Ectodermal cell (in vitro differentiated cells): ENCODE measurements around the gene ATRN.

Source experiments
- H3K27ac ChIP-seq: 2 replicates; pipeline ENCODE4 v1.7.0; 2013; ENCODE audit warnings: mild to moderate bottlenecking, low read depth, low read length; ENCODE audit not compliant: insufficient read depth, poor library complexity, severe bottlenecking
- H3K27me3 ChIP-seq: 2 replicates; pipeline ENCODE4 v1.7.0; 2013; ENCODE audit warnings: mild to moderate bottlenecking, low read length; ENCODE audit not compliant: insufficient read depth, control insufficient read depth, poor library complexity, severe bottlenecking
- H3K36me3 ChIP-seq: one replicate; pipeline ENCODE4 v1.7.0; 2013; ENCODE audit warnings: low read length; ENCODE audit not compliant: control insufficient read depth, insufficient read depth
- H3K4me1 ChIP-seq: one replicate; pipeline ENCODE4 v1.7.0; 2013; ENCODE audit warnings: low read length; ENCODE audit not compliant: control insufficient read depth, insufficient read depth
- H3K4me3 ChIP-seq: 2 replicates; pipeline ENCODE4 v1.7.0; 2013; ENCODE audit warnings: low read depth, low read length, control low read depth; ENCODE audit not compliant: insufficient read depth
- H3K9me3 ChIP-seq: 2 replicates; pipeline ENCODE4 v1.7.0; 2013; ENCODE audit warnings: mild to moderate bottlenecking, low read length, moderate library complexity; ENCODE audit not compliant: control insufficient read depth
- WGBS, 2 experiments: methylation state at CpG; one replicate each; pipeline ENCODE4 v1.1.7; 2013; ENCODE audit warnings: missing lambda C conversion rate in 2 of 2; 5-methylcytosine and 5-hydroxymethylcytosine counted together

The ATRN gene

GRCh38 chr20:3661060-3661813 is 190.4 kb downstream of the ATRN start:
- H3K4me3 ChIP-seq = no peak overlapping the region
- no peaks in the 10 kb centered on the region for H3K9me3 ChIP-seq
- H3K36me3 ChIP-seq = no peaks in the 10 kb centered on the region
- 32 to 35% methylated on average over 60 of the region's 60 CpGs for WGBS, 2 experiments
- H3K4me1 ChIP-seq = peaks cover 8% of the 10 kb centered on the region
- H3K27ac ChIP-seq = no peak overlapping the region
- peaks cover 44% of the 10 kb centered on the region for H3K27me3 ChIP-seq

- no peak overlapping the region for H3K27ac ChIP-seq
- H3K9me3 ChIP-seq = no peaks in the 10 kb centered on the region
- peaks cover 44% of the 10 kb centered on the region for H3K27me3 ChIP-seq
- no peaks in the 10 kb centered on the region for H3K36me3 ChIP-seq
- 80 to 81% methylated on average over 12 of the region's 12 CpGs for WGBS, 2 experiments
- H3K4me3 ChIP-seq = no peak overlapping the region
- H3K4me1 ChIP-seq = peaks cover 8% of the 10 kb centered on the region
Observed at GRCh38 chr20:3661814-3662665, 191.2 kb downstream of the ATRN start.

DNA sequence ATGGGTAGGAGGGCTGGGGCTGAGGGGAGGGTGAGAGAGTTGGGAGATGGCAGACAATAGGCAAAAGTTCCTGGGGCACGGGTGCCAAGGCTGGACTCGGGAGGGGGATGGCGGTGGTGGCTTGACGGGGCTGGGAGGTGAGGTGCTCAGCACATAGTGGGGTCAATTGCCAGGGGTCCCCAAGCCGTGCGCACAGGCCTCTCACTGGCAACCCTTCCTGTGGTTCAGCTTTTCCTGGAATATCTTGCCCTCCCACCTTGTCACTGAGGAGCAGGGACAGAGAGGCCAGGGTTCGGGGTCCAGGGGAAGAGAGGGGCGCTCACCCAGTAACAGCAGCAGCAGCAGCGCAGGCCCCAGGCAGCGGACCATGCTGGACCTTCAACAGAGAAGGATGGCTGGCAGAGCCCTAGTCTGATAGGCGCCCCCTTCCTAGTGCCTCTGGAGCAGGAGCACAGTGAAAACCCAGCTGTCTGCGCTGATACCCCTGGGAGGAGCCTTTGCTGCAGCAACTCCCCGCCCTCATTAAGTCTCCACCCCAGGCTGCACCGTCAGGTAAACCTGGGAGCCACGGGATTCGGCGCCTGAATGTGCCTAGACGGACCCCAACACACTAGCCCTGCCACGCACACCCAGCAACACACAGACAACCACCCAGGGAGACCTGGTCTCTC is 192.3 kb downstream of the ATRN start, which contains the start of gene GFRA4:
GFRA4 (minus strand) TSS at position 369 of the 671 bp plus-strand sequence; CDS start at position 369, 0 bp downstream.
- H3K27ac ChIP-seq = no peak within 1 kb of the TSS
- H3K36me3 ChIP-seq = no peaks in the 10 kb centered on the region
- peaks cover 44% of the 10 kb centered on the region for H3K27me3 ChIP-seq
- no peak within 1 kb of the TSS for H3K4me3 ChIP-seq
- no peaks in the 10 kb centered on the region for H3K9me3 ChIP-seq
- peaks cover 8% of the 10 kb centered on the region for H3K4me1 ChIP-seq
- WGBS, 2 experiments = 67 to 71% methylated on average over 19 of the region's 19 CpGs

- no peaks in the 10 kb centered on the region for H3K36me3 ChIP-seq
- peaks cover 44% of the 10 kb centered on the region for H3K27me3 ChIP-seq
- 90 to 95% methylated on average over 2 of the region's 2 CpGs for WGBS, 2 experiments
- H3K27ac ChIP-seq = no peak overlapping the region
- no peaks in the 10 kb centered on the region for H3K9me3 ChIP-seq
- H3K4me1 ChIP-seq = peaks cover under 1% of the 10 kb centered on the region
- no peak overlapping the region for H3K4me3 ChIP-seq
Observed at GRCh38 chr20:3663858-3664257, 193.0 kb downstream of the ATRN start.

DNA sequence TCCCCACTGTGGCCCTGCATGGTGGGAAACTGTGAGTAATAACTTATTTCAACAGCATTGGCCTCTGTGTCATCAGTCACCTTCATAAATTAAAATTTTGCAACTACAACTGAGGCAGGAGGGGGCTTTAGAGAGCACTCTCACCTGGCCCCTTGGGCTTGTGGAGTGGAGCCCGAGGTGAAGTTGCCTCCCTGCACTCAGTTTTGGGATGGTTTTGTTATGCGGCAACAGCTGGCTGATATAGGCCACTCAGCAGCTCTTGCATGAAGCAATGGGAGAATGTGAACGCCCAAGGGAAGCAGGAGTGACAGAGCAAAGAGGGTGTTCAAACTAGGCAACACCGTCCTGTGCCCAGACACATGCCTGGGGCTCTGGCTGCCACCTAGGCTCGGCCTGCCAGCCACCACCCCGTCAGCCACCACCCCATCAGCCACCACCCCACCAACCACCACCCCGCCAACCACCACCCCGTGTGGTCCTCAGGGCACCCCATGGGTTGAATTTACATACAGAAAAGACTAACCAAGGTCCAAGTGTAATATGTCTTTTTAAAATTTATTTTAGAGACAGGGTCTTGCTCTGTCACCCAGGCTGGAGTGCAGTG is 196.7 kb downstream of the ATRN start:
- H3K9me3 ChIP-seq = no peaks in the 10 kb centered on the region
- no peak overlapping the region for H3K4me3 ChIP-seq
- 85 to 97% methylated on average over 7 to 8 of the region's 8 CpGs for WGBS, 2 experiments
- H3K27me3 ChIP-seq = peaks cover 10% of the 10 kb centered on the region
- no peak overlapping the region for H3K27ac ChIP-seq
- no peaks in the 10 kb centered on the region for H3K4me1 ChIP-seq
- no peaks in the 10 kb centered on the region for H3K36me3 ChIP-seq

DNA sequence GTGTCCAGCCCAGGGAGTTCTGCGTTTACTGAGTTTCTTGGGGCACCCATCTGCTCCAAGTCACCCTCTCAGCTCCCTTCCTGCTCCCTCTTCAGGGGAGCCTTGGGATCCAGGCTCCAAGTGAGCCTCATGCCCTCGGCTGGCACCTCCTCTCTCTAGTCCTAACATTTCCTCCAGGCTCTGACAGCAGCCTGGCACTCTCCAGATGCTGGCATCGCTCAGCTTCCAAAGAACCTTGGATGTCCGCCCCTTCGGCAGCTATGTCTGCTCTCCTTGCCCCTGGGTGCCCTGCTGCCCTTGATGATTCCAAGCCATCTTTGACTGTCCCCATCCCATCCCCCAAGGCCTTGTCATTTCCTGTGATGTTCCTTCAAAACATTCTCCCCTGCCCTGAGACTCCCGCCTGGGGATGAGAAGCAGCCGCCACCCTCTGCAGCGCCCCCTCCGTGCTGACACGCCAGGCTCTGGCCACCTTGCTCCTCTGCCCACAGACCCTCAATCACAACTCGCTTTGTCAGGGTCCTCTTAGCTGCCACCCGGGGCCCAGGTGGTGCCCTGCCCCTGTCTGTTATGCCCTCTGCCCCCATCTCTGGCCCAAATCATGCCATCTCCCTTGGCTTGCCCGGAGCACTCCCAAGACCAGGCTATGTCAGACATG is 199.0 kb downstream of the ATRN start:
- Histone ChIP-seq H3K27me3 (no peaks in the 10 kb centered on the region), H3K4me3 (no peak overlapping the region), H3K27ac (no peak overlapping the region), H3K36me3 (no peaks in the 10 kb centered on the region), H3K4me1 (no peaks in the 10 kb centered on the region), H3K9me3 (no peaks in the 10 kb centered on the region)
- 87 to 92% methylated on average over 13 of the region's 13 CpGs for WGBS, 2 experiments

DNA sequence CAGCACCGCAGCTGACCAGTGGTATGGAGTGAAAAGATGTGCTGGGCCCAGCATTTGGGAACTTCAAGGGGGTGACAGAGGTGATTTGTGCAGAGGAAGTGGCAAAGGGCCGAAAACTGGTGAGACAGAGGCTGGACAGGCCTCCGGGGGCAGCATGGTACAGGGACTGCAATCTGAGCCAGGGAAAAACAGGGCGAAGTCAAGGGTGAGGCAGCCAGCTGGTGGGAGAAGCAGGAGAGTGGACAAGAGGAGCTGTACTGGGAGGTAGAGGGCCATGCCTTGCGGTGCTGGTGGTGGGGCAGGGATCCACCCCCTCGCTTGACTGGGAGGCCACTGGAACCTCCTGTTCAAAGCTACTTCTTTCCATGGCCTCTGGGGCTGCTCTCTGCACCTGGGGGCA is 199.7 kb downstream of the ATRN start:
- no peak overlapping the region for H3K27ac ChIP-seq
- no peaks in the 10 kb centered on the region for H3K9me3 ChIP-seq
- H3K4me3 ChIP-seq = no peak overlapping the region
- H3K4me1 ChIP-seq = no peaks in the 10 kb centered on the region
- H3K27me3 ChIP-seq = no peaks in the 10 kb centered on the region
- H3K36me3 ChIP-seq = no peaks in the 10 kb centered on the region
- WGBS, 2 experiments = 70 to 75% methylated on average over 6 of the region's 6 CpGs

- Histone ChIP-seq H3K27me3 (no peaks in the 10 kb centered on the region), H3K4me3 (no peak overlapping the region), H3K4me1 (no peaks in the 10 kb centered on the region), H3K9me3 (no peaks in the 10 kb centered on the region), H3K36me3 (no peaks in the 10 kb centered on the region), H3K27ac (no peak overlapping the region)
- 88 to 93% methylated on average over 10 of the region's 10 CpGs for WGBS, 2 experiments
Observed at GRCh38 chr20:3670945-3671344, 200.1 kb downstream of the ATRN start.

GRCh38 chr20:3671986-3672546 is 201.2 kb downstream of the ATRN start:
- Histone ChIP-seq H3K36me3 (no peaks in the 10 kb centered on the region), H3K4me1 (no peaks in the 10 kb centered on the region), H3K4me3 (no peak overlapping the region), H3K27ac (no peak overlapping the region), H3K9me3 (no peaks in the 10 kb centered on the region), H3K27me3 (no peaks in the 10 kb centered on the region)
- 92 to 93% methylated on average over 23 of the region's 23 CpGs for WGBS, 2 experiments
